HG03039 (cell line): Measurements from ENCODE around the gene COG5.
"Not testable (repeated sequence)": the region's sequence is repeated elsewhere in the genome, so short reads cannot be mapped to it uniquely, and the experiment has no call there.

ENCODE experiments used
- ATAC-seq: cut with Tn5 transposase; IDR thresholded peaks from one replicate; pipeline ENCODE4 v1.9.1; 2021; ENCODE audit warnings: mild to moderate bottlenecking, moderate library complexity; ENCODE audit not compliant: unreplicated experiment

Gene COG5

DNA sequence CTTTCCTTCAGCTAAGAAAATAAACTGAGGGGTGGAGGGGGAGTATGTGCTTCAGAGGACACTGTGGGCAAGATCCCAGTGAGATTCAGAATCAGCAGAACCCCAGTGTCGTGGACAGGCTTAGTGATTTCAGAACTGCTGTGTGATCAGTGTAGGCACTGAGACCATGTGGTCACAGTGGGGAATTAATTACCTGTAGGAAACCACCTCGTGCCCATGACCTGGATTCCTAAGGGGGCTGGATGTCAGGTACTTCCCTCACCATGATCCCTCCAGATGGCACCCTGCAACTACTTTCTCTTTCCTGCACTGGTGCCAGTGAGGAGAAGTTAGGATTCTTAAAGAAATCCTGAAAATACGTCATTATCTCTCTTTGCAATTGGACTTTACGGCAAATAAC is 330.5 kb downstream of the COG5 start:
- no peak for ATAC-seq

DNA sequence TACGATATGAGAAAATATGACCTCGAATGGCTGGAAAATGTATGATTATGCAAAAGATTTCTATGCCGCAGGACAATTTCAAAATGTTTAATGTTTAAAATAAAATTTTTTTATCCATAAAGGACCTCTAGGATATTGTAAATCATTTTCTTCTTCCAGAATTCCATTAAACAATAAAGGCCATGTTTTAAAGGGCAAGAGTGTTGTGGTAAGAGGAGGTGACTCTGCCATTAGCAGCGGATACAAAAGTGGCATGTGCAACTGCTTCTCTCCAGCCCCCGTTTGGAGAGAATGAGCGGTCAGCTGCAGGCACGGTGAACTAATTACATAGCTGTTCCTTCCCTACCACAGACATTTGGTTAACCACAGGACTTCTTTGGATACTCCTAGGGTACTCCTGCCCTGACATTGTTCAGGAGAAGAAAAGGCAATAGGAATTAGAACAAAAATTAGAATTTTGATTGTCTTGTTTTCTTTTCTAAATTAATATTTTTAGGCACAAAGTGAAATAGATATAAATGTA is 331.1 kb downstream of the COG5 start:
- no peak for ATAC-seq

DNA sequence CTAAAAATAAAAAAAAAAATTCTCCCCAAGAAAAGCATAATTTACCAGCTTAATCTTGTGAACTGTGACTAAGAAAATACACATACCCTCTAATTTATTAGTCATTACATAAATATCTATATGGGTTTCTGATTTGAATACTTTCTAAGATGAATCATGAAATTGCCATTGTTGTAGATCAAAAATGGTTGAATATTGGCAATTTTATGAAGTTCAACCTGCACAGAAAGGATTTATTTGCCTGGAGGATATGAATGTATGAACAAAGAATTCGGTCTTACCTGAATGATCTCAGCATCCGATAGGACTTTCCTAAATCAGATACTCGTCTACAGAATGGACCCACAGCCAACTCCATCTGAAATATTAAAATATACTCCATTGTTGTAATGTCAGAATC is 333.4 kb downstream of the COG5 start:
- ATAC-seq = no peak

DNA sequence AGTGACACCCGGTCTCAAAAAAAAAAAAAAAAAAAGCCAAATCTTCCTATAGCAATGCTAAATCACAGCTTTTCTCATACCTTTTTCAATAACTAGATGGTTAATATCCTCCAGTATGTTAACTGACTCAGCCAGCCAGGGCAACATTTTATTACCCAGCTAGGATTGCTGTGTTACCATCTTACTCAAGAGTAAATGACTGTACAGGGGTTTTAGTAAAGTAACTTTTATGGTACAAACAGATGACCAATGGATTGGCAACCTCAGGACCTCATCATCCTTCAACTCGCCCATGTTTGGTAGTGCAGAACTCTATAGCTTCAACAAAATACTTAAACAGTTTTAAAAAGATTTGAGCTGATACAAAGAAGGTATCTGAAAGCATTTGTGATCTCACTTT is 335.4 kb downstream of the COG5 start:
- no peak for ATAC-seq

DNA sequence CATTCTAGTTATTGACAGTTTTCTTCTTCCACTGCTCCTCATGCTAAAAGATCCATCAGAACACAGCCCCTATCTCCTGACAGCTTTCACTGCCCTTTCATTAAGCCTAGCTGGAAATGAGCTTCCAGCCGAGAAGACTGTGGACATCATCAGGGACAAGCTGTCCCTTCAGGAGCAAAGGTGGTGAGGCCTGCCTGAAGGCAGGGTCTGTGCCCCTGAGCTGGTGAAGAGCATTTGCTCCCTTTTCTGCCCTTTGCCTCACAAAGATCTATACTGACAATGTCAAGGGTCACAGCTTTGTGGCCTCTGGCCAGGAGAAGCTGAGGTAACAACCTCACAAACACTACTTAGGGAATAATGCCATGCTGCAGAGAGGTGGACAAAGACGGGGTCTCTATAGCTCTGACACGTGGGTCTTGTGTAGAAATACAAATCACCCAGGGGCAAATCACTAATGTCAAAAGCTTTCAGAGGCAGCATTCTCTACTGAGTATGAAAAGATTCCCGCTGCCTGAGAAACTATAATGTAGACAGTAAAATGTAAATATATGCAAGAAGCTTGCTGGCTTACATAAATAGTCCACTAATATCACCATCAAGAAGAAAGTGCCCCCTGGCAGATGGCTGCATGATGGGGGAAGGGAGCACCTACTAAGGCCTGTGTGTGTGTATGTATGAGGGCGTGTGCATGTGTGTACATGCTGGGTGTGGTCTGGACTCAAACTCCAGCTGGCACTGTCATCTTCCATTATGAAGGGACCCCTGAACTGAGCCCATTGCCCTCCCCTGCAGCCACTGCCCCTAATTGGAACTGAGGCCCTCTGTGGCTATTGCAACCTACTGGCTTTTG is 339.1 kb downstream of the COG5 start:
- ATAC-seq = no peak

DNA sequence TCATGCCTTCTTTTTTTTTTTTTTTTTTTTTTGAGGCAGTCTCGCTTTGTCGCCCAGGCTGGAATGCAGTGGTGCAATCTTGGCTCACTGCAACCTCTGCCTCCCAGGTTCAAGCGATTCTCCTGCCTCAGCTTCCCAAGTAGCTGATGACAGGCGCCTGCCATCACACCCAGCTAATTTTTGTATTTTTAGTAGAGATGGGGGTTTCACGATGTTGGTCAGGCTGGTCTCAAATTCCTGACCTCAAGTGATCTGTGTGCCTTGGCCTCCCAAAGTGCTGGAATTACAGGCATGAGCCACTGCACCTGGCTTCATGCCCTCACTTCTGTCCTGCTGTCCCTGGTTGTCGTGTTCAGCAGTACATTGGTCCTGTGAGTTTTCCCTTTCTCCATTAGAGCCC is 342.9 kb downstream of the COG5 start:
- ATAC-seq = not testable (repeated sequence)

DNA sequence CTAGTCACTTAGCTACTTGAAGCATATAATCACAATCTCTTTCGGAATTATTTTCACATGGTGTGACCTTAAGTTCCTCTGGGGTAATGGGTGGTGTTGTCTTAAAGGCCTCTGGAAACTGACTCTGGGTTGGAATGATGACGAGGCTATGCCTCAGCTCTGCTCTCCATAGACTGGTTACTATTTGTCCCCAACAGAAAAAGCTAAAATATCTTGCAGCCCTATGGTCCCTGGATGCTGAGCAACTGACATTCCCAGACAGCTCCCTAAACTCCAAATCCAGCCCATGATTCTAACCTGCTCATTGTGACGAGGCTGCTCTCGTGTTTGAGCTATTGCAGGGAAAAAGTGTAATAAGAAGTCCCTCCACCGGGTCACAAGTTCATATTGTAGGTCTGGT is 343.4 kb downstream of the COG5 start:
- no peak for ATAC-seq

DNA sequence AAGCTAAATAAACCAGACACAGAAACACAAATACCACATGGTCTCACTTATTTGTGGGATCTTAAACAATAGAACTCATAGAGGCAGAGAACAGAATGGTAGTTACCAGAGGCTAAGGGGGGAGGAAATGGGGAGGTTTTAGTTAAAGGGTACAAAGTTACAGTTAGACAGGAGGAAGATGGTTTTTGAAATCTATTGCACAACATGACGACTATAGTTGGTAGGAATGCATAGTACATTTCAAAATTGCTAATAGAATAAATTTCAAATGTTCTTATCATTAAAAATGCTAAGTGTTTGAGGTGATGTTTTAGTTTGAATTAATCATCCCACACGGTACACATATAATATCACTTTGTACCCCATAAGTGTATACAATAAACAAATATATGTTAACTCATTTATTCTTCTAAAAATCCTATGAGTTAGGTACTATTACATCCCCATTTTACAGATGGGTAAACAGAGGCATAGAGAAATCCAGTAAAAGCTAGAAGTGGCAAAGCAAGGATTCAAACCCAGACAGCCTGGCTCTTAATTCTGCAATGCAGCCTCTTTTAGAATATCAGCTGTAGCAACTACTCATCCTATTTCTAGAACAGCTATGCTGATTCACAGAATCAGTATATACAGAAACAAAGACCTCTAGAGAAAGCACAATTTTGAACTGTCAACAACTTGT is 344.0 kb downstream of the COG5 start:
- no peak for ATAC-seq

DNA sequence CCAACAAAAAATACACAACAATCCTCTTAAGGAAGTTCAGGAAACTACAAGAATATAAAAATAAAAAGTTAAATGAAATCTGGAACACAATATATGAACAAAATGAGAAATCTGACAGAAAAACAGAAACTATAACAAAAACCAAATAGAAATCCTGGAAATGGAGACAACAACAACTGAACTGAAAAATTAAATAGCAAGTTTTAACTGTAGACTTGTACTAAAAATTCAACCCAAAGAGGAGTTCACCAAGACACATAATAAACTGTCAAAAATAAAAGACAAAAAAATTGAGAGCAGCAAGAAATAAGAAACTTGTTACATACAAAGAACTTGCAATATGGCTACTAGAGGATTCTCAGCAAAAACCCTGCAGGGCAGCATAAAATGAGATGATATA is 349.8 kb downstream of the COG5 start:
- no peak for ATAC-seq

DNA sequence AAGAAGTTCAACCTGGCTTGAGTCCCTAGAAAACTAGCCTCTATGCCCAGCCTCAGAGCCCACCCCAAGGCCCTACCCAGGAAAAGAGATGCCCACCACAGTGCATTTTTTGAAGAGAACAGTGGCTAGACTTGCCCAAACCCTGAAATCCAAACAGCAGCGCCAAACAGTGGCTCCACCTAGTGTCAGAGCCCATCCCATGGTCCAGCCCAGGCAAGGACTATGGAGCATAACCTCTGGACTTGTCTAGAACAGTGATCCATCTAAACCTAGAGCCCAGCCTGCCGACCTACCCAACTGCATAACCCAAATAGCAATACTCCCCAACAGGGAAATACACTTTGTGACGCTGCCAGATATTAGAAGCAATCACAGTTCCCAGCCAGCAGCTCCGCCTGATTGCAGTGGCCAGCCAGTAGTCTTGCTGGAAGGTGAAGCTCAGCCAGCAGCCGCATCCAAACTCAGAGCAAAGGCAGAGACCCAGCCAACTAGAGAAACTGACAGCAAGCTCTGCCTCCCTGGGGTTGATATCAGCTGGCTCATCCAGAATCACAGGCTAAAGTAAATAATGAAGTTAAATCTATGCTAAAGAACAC is 350.4 kb downstream of the COG5 start:
- no peak for ATAC-seq

DNA sequence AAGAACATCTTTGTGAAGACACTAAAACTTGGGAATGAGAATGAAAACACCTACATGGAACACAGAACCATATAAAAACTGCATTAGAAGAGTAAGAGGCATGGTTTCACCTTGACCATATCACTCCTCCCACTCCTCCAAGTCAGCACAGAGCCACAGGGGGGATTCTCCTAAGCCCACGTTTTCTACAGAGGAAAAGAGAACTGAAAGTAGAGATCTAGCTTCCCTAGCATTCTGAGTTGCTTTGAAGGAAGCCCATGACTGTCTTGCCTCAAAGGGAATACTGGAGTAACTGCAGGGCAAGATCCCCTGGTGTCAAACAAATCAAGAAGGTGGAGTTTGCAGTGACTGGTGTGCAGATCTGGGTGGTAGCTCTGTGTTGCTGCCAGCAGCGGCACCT is 351.0 kb downstream of the COG5 start:
- ATAC-seq = no peak

DNA sequence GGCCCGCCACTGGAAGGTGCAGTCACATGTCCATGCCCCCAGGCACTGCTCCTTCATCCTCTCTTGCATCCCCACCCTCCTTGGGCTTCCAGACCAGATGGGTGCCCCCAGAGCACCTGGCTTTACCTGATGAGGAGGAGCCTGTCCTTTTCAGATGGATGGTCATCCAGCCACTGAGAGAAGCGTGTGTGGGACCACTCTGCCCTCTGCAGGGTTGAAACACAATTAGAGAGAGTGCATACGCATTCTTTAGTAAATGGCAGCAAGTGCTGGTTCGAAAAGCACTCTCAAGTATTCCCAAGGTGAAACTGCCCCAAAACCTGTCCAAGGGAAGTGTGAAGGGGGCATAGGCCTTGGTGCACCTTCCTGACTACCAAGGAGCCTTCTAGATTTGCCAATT is 353.3 kb downstream of the COG5 start:
- no peak for ATAC-seq

DNA sequence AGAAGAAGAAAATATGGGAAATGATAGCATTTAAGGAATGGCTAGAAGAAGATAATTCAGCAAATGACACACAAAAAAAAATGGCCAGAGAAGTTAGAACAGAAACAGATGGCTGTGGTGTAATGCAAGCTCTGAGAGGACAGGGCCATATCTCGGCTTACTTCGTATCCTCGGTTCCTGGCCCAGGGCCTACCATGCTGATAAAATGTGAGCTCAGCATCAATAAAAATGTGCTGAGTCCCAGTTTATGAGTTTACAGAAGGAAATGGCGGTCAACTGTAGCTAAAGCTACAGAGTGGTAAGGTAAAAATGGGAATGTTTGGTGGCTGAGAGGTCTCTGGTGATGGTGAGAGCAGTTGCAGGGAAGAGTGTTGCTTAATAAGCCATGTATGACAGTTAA is 354.2 kb downstream of the COG5 start:
- ATAC-seq = no peak

DNA sequence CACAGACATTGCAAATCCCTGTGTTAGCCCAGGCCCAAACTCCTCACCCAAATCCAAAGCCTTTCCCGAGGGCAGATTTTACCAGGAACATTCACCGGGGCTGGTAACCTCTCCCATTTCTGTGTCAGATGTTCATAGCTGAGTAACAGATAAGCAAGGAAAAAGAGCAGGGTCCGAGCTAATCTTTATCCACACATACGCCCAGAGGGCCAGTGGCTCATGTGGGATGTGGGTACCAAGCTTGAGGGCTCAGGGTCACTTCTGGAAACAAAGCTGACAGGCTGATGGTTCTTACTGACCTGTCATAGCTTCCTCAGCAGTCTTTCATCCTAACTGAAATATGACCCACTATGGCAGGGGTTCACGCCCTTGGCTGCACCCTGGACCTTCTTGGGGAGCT is 355.2 kb downstream of the COG5 start:
- no peak for ATAC-seq

DNA sequence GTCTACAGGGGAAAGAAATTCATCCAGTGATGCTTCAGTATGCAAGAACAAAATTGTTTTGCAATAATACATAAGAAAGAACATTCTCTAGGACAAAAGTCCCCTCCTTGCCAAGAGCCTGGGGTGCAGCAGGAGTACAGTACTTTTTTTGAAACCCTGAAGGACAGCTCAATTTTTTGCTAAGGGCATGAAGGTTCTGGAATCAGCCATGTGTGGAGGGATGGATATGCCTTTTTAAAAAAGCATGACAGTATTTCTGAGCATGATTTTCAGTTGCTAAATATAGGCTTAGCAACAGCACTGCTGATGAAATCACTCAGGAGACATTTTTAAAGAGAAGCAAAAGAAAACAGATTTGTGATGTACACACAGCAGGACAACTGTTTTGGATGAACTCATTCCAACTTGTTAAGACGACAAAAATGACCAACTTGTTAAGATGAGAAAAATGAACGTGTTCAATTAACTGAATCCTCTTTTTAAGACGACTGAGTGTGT is 355.6 kb downstream of the COG5 start:
- no peak for ATAC-seq

DNA sequence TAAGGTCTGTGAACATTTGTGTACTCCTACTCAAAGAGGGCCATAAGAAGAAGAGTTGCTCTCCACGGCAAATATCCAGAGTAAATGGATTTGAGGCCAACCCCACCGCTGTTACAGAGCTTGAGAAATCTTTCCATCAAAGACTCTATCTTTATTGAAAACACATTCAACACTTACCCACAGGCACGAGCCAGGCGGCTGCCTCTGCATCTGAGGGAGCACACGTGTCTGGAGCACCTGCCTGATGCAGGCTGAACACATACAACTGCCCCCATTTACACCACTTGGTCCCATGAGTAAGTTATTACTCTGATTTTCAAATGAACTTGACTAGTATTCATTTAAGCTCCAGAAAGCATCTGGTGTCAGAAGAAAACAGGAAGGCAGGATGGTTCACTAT is 356.3 kb downstream of the COG5 start:
- no peak for ATAC-seq

DNA sequence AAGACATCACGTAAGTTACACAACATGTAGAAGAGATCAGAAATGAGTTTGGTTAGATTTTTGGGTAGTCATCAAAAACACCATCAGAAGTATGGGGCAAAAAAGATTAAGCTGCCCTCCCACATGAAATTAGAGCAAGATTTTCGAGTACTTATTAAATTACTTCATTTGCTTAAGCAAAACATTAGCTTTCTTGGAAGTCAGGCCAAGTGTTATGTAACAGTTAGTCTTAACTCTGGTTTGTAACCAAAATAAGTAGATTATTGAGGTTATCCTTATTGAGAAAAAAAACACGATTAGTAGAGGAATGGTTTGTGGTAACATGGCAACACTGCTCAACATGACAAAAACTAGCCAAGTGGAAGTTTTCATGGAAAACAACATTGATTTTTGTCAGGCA is 357.0 kb downstream of the COG5 start:
- ATAC-seq = no peak

DNA sequence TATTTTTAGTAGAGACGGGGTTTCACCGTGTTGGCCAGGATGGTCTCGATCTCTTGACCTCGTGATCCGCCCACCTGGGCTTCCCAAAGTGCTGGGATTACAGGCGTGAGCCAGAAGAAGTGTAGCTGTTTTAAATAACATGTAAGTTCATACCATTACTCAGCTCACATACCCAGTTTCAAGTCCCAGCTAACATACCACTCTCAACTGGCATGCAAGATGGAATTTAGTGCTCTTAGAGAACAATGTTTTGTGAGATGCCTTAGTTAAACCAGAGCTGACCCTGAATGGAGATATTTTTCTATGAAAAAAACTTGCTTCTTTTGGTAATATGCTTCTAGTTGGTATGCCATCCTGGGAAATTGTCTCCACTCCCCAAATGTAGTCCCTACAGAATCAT is 357.6 kb downstream of the COG5 start:
- ATAC-seq = no peak

DNA sequence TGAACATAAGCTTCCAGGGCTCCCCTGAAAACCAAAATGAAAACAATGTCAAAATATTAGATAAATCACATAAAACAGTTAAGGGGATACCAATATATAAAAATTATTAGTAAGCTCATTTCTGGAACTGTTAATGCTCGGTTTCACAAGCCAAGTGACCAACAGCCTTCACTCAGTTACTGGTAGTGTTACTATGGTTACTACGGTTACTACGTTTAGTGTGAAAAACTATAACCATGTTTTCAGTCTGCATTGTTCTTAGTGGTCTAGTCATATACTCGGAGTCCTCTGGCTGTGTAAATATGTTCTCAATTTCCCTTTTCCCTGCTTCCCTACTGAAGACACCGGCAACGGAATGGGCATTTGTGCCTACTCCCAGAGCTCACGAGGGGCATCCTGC is 360.1 kb downstream of the COG5 start:
- no peak for ATAC-seq

DNA sequence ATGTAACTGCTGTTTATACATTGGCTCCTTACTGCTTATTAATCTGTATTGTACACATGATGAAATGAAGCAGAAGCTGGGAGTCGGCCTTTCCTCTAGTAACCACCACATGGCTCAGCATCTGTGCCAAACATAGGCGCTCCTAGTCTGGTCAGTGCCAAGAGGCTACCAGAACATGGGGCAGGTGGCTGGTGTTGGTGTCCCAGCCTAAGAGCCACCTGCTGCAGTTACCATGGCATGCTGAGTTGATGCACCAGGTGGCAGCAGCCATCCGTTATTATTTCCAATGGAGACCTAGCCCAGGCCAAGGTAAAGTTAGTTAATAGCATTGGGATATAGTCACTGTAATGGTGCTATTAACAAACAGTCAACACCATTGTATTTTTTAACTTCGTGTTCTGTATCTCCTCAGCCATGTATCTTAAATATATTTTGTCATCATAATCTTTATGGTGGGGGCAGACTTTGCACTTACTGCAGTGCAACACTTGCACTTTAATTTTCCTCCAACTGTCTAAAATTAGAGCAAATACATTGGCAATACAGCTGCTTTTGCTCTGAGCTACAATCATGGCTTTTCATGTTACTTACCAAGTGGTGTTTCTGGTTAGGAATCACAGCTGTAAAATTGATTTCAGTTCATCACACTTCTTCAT is 361.8 kb downstream of the COG5 start:
- no peak for ATAC-seq
